NCI-H2107 treated with DMSO at 0.1 percent for 48 hours (cell line): ENCODE results near the gene FGD5.

Experiments used
- DNase-seq: peaks from one replicate; lab custom pipeline; 2025; ENCODE audit not compliant: unreplicated experiment; lab: John Stamatoyannopoulos, UW

FGD5 gene

DNA sequence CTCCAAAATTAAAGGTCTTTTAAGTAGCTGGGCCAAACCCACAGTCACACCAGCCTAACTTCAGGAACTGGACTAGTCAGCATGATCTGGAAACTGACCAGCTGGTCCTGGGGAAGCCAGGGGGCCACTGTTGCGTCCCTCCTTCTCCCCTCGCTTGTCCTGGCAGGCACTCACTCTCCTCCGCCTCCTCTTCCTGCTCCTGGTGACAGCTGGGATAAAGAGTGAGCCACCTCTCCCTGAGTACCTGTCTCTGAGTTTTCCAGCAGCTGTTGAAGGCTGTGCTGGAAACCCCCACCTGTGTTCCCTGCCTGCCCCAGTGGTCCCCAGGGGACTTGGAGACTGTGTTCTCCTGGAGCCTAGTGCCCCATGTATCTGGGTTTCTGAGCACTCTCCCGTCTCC, 56.0 kb downstream of the FGD5 start:
- DNase-seq: no peak

DNA sequence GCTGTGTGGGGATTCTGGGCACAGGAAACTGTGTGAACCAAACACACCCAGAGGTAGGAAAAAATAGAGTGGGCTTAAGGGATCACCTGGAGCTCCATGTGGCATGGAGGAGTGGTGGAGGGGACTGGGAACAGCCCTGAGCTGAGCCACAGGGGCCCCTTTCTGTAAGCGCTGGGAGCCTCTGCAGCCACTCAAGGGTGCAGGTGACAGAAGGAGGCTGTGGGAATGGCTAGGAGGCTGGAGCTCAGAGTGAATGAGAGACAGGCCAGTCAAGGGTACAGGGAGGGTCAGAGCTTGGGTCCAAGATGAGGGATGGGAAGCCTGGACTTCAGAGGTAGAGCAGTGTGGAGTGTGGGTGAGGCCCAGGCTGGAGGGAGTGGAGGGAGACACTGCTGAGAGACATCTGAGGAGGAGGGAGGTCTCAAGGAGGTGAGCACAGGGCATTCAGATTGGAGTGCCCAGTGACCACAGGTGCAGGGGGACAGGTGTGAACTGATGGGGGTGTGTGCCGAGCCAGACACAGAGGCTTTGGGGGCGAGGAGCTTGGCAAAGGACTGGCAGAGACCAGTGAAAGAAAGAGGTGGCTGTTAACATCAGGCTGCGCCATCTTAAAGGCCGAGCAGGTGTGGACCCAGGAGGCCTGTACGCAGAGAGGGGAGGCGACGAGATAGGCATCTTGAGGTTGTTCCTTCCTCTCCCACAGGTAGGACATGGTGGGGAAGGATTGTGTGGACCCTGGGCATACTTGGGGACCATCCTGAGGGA, 56.8 kb downstream of the FGD5 start:
- no peak for DNase-seq

GRCh38 chr3:14876921-14877333, 58.2 kb downstream of the FGD5 start:
- no peak for DNase-seq

GRCh38 chr3:14877469-14877868, 58.7 kb downstream of the FGD5 start:
- DNase-seq: no peak

- no peak for DNase-seq
These were observed 60.6 kb downstream of the FGD5 start for GRCh38 chr3:14879211-14879874.

GRCh38 chr3:14880447-14881106, 61.8 kb downstream of the FGD5 start:
- DNase-seq: no peak

DNA sequence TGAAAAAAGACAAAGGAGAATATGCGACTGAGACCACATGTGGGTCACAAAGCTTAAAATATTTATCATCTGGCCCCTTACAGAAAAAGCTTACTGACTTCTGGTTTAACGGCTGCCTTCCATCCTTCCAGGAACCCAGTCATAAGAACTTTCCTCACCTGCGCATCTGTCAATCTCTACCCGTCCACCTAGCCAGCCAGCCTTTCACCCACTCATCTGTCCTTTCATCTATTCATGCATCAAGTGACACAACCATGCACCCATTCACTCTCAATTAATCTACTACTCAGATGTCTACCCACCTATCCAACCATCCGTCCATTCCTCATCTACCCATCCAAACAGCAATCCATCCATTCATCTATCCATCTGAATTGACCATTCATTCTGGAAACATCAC, 64.5 kb downstream of the FGD5 start:
- DNase-seq: no peak

DNA sequence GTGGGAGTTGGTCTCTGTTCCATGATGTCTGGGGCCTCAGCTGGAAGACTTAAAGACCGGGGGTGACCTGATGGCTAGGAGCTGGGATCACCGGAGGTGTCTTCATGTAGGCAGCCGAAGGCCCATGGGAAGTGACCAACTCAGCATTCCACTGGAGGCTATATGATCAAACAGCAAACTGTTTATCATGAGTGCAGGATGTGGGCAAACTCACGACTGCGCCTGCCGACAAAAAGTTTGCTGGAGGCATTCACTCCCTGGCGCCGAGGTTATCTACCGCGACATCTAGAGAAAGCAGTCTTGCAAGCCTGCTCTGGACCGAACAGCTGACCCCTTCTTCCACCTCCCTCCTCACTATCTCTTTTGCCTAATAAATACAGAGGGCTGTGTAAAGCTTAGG, 65.9 kb downstream of the FGD5 start:
- no peak for DNase-seq

- no peak for DNase-seq
These were observed 66.5 kb downstream of the FGD5 start for GRCh38 chr3:14885307-14885706.

DNA sequence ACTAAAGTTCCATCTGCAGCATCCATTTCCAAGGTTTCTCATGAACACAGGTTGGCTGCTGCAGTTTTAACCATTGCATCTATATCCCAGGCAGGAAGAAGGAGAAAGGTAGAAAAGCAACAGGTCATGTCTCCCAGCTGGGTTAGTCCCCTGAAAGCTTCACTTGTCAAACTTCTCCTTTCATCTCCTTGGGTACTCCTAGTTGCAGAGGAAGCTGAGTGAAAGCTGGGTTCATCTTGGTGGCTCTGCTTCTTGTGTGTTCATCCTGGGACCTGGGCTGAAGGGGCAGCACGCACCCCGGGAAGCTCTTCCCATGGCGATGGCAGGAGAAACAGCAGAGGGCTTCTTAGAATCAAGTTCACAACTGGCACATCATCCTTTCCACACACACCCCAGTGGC, 67.3 kb downstream of the FGD5 start:
- DNase-seq: no peak

DNA sequence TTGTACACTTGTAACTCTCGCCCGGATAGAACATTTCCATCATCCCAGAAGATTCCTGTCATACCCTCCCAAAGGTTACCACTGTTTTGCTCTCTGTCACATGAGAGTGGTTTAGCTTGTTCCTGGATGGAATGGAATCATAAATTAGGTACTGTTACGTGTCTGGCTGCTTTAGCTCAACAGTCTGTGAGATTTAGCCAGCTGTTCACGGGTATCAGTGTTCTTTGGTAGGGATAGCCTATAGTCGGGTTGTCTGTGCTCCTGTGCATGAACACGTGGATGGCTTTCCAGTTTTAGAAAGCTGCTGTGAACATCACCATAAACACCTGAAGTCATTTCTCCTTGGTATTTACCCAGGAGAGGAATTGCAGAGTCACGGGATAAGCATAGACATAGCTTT, 70.4 kb downstream of the FGD5 start:
- no peak for DNase-seq

DNA sequence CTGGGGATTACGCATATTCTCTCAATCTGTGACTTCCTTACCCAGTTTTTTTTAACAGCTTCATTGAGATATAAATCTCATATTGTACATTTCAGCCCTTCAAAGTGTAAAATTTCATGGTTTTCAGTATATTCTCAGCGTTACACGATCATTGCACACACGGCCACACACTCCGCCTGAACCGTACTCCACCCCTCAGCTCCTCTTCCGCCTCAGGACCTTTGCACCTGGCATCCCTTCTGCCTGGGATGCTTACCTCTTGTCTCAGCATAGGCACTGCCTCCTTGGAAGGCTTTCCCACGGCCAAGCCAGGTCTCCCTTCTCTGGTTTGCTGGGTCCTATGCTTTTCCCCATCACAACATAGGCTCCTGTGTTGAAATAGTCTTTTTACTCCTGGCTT, 71.2 kb downstream of the FGD5 start:
- no peak for DNase-seq

GRCh38 chr3:14890476-14890875, 71.7 kb downstream of the FGD5 start:
- no peak for DNase-seq

DNA sequence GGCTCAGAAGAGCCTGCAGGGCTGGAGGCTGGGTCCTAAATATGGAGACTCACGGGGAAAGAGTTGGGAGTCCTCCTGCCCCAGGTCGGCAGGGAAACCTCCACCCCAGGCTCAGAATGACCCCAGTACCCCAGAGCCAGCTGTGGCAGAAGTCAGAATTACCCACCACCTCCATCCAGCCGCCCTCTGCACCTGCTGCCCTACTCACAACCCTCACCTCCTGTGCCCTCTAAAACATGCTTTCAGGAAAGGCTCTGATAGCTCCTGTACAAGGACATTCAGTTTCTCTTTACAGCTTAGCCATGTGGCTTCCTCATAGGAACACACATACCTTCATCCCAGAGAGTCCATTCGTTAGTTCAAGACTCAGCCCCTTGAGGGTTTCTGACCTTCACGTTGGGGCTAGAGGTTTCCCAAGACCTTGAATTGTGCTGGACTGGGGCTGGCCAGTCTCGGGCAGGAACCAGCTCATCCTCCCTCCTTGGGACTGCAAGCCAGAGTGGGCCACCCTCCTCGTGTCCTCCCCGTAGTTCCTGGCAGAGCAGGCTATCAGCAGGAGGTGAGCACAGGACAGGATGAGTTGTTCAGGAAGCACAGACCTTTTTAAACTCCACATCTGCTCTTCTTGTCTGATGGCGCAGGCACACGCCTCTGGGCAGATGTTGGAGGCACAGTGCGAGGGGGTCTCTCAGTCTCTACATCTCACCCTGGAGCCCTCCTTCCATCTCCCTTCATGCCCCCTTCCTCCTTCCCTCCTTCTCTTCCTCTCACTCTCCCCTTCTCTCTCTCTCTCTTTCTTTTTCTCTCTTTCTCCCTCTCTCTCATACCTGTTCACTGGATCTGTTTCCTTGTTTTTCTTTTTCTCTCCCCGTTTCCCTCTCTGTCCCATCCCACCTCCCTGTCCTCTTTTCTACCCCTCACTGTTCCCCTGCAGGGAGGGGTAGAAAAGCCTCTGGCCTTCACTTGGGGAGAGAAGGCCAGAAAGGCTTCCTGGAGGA, 72.7 kb downstream of the FGD5 start:
- DNase-seq: no peak

- DNase-seq: no peak
These were observed 73.5 kb downstream of the FGD5 start for GRCh38 chr3:14892226-14892625.

GRCh38 chr3:14894085-14894484, 75.3 kb downstream of the FGD5 start:
- DNase-seq: no peak

- no peak for DNase-seq
These were observed 78.5 kb downstream of the FGD5 start for GRCh38 chr3:14897266-14897665.

DNA sequence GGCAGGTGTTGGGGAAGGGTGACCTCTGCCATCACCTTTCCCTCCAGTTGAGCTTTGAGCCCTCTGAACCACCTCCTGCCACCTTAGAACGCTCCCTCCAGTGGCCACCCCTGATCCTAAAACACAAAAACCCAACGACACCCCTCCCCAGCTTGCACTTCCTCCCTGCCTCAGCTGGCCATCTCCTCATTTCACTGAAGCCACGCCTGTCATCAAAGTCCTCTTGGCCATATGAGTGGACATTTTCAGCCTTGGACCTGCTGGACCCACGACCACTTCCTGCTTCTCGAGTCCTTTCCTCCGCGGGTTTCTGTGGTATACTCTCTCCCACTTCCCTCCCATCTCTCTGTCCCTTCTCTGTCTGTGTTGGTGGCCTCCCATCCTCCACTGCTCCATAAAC, 80.2 kb downstream of the FGD5 start:
- no peak for DNase-seq

GRCh38 chr3:14899993-14900618, 81.3 kb downstream of the FGD5 start:
- no peak for DNase-seq
